Activated CD8-positive, alpha-beta T cell treated with anti-CD3 and anti-CD28 coated beads for 36 hours (primary cell): Measurements from ENCODE around the gene NCOR1. TPM values are rescaled to one million over a fixed set of nuclear protein-coding genes. Genes with fewer than 3 reads are reported as not detected.

Experiments used
- ATAC-seq: fragments of 200-7000 bp; cut with Tn5 transposase; one replicate; pipeline ENCODE4 v1.10.0; 2021; ENCODE audit warnings: mild to moderate bottlenecking, moderate library complexity
- CTCF ChIA-PET: fragments of 350-600 bp; sonication (Branson Sonifier 250); formaldehyde crosslinking; loops from one replicate; lab custom pipeline; 2021; ENCODE audit warnings: antibody characterized with exemption; lab: Charles Lee
- POLR2A ChIA-PET: fragments of 350-600 bp; sonication (Branson Sonifier 250); formaldehyde crosslinking; loops from one replicate; lab custom pipeline; 2021; ENCODE audit warnings: antibody characterized with exemption; lab: Charles Lee
- DNase-seq: peaks from one replicate; pipeline ENCODE4 v3.0.0-alpha.2; 2020
- H3K27ac Mint-ChIP-seq: one replicate; pipeline ENCODE4 v1.8.0; 2021; ENCODE audit warnings: mild to moderate bottlenecking, mixed read lengths
- H3K27me3 Mint-ChIP-seq: one replicate; pipeline ENCODE4 v1.8.0; 2021; ENCODE audit warnings: mixed read lengths
- H3K36me3 Mint-ChIP-seq: one replicate; pipeline ENCODE4 v1.8.0; 2021; ENCODE audit warnings: low read depth, mixed read lengths
- H3K4me1 Mint-ChIP-seq: one replicate; pipeline ENCODE4 v1.8.0; 2021; ENCODE audit warnings: low read depth, mixed read lengths
- H3K4me3 Mint-ChIP-seq: one replicate; pipeline ENCODE4 v1.8.0; 2021; ENCODE audit warnings: mild to moderate bottlenecking, moderate library complexity, mixed read lengths
- H3K9me3 Mint-ChIP-seq: one replicate; pipeline ENCODE4 v1.8.0; 2021; ENCODE audit warnings: mixed read lengths
- CTCF ChIP-seq: fragments of 200-600 bp; IDR thresholded peaks from one replicate; pipeline ENCODE4 v1.8.0; 2022; ENCODE audit warnings: antibody characterized with exemption, mild to moderate bottlenecking
- intact Hi-C: fragments of 100-400 bp; cut with micrococcal nuclease; formaldehyde crosslinking; loops from one replicate; pipeline ENCODE4 v1.10.0; 2022
- total RNA-seq, 2 experiments: library from RNA; stranded (reverse); gene quantifications; one replicate each; pipeline ENCODE4 v1.2.3, GENCODE V29; 2021

The NCOR1 gene
- 100 to 1,000 TPM; 123 TPM for total RNA-seq

- no peak for TF ChIP-seq CTCF
- peaks cover 11% of the 10 kb centered on the region for H3K36me3 Mint-ChIP-seq
- no peaks in the 10 kb centered on the region for H3K27me3 Mint-ChIP-seq
- peak within 1 kb of the TSS; percentile 92 for H3K27ac Mint-ChIP-seq
- ChIA-PET POLR2A (interaction anchor here (0.7 to 3.5 kb wide), 10 partner anchors 10 to 217 kb away, joined by 3 to 30 read pairs (median 5); partner anchors contain the start of gene UBB), CTCF (interaction anchor here (1.3 kb wide), 1 partner anchor 135 kb away, joined by 4 read pairs; no protein-coding TSS in a partner anchor)
- intact Hi-C loops: loop anchor here (5.0 kb wide), 1 partner anchor 72 kb away; no protein-coding TSS in a partner anchor
- no peaks in the 10 kb centered on the region for H3K9me3 Mint-ChIP-seq
- ATAC-seq: peak; percentile 88
- H3K4me3 Mint-ChIP-seq: peak within 1 kb of the TSS; percentile 98
- H3K4me1 Mint-ChIP-seq: peaks cover 35% of the 10 kb centered on the region
- peak; percentile 92 for DNase-seq
Measured at GRCh38 chr17:16215273-16215964, at the start of gene NCOR1. Gene NCOR1, minus strand, starts transcription at chr17:16215534. Its CDS starts 20,965 bp downstream, at chr17:16194569.

- ATAC-seq (no peak), DNase-seq (no peak)
- CTCF ChIA-PET: no interaction called here
- no peak for TF ChIP-seq CTCF
- Mint-ChIP-seq H3K36me3 (peaks cover 20% of the 10 kb centered on the region), H3K27ac (no peak overlapping the region), H3K9me3 (no peaks in the 10 kb centered on the region), H3K27me3 (no peaks in the 10 kb centered on the region), H3K4me3 (no peak overlapping the region), H3K4me1 (peaks cover 11% of the 10 kb centered on the region)
- POLR2A ChIA-PET: no interaction called here
- intact Hi-C loops: no loop called here
Measured at GRCh38 chr17:16262201-16262600, 46.9 kb upstream of the NCOR1 start.

GRCh38 chr17:16261049-16261448 lies 45.7 kb upstream of the NCOR1 start:
- peaks cover 4% of the 10 kb centered on the region for H3K4me1 Mint-ChIP-seq
- no peak for TF ChIP-seq CTCF
- H3K4me3 Mint-ChIP-seq: no peak overlapping the region
- H3K27me3 Mint-ChIP-seq: no peaks in the 10 kb centered on the region
- H3K36me3 Mint-ChIP-seq: peaks cover 20% of the 10 kb centered on the region
- DNase-seq (no peak), ATAC-seq (no peak)
- no peaks in the 10 kb centered on the region for H3K9me3 Mint-ChIP-seq
- ChIA-PET POLR2A (no interaction called here), CTCF (interaction anchor here (1.1 kb wide), 1 partner anchor 10 kb away, joined by 3 read pairs; no protein-coding TSS in a partner anchor)
- no peak overlapping the region for H3K27ac Mint-ChIP-seq
- intact Hi-C loops: no loop called here

GRCh38 chr17:16259926-16260325 lies 44.6 kb upstream of the NCOR1 start:
- intact Hi-C loops: no loop called here
- no peak for DNase-seq
- no peaks in the 10 kb centered on the region for H3K27me3 Mint-ChIP-seq
- CTCF ChIA-PET: no interaction called here
- no peak overlapping the region for H3K4me3 Mint-ChIP-seq
- H3K36me3 Mint-ChIP-seq: peaks cover 22% of the 10 kb centered on the region
- H3K4me1 Mint-ChIP-seq: peaks cover 7% of the 10 kb centered on the region
- no peak for ATAC-seq
- POLR2A ChIA-PET: no interaction called here
- no peak overlapping the region for H3K27ac Mint-ChIP-seq
- no peak for TF ChIP-seq CTCF
- no peaks in the 10 kb centered on the region for H3K9me3 Mint-ChIP-seq

- peaks cover 7% of the 10 kb centered on the region for H3K4me1 Mint-ChIP-seq
- peaks cover 23% of the 10 kb centered on the region for H3K36me3 Mint-ChIP-seq
- no peak for ATAC-seq
- no peak overlapping the region for H3K27ac Mint-ChIP-seq
- H3K27me3 Mint-ChIP-seq: no peaks in the 10 kb centered on the region
- intact Hi-C loops: no loop called here
- no peaks in the 10 kb centered on the region for H3K9me3 Mint-ChIP-seq
- ChIA-PET POLR2A (no interaction called here), CTCF (interaction anchor here (1.2 kb wide), 1 partner anchor 46 kb away, joined by 3 read pairs; no protein-coding TSS in a partner anchor)
- no peak for DNase-seq
- no peak overlapping the region for H3K4me3 Mint-ChIP-seq
- TF ChIP-seq CTCF: no peak
Measured at GRCh38 chr17:16258901-16259300, 43.6 kb upstream of the NCOR1 start.
